Gastrocnemius medialis (tissue), 4 donors: ENCODE data around the gene CCDC77. TPM values are rescaled to one million over a fixed set of nuclear protein-coding genes. Genes with fewer than 3 reads are reported as not detected.

Experiments used
- ATAC-seq, 2 donors: fragments of 150-250 bp; one replicate each; pipeline ENCODE4 v1.9.1; 2016
- DNase-seq, 2 donors: peaks; one replicate each; pipeline ENCODE4 v3.0.0-alpha.2; 2019
- H3K27ac ChIP-seq, 4 donors: fragments of 200-600 bp; sonication (generic); 1 replicate in 1 of 4; 2 replicates in 3 of 4; pipeline ENCODE4 v1.5.1; 2016 to 2018; ENCODE audit warnings: mild to moderate bottlenecking in 2 of 4, moderate library complexity in 1 of 4
- H3K27me3 ChIP-seq, 3 donors: fragments of 200-600 bp; sonication (generic) in 2 of 3; 1 replicate in 1 of 3; 2 replicates in 2 of 3; pipeline versions ENCODE4 v1.5.1 to v1.6.0; 2016 to 2019; ENCODE audit warnings: mild to moderate bottlenecking in 1 of 3, moderate library complexity in 1 of 3
- H3K36me3 ChIP-seq, 2 donors: fragments of 200-600 bp; sonication (generic) in 1 of 2; one replicate each; pipeline ENCODE4 v1.5.1; 2017 to 2018
- H3K4me1 ChIP-seq, 2 donors: fragments of 200-600 bp; sonication (generic) in 1 of 2; one replicate each; pipeline ENCODE4 v1.5.1; 2016 to 2017; ENCODE audit warnings: mild to moderate bottlenecking in 2 of 2
- H3K4me3 ChIP-seq, 4 donors: fragments of 200-600 bp; sonication (generic) in 3 of 4; 1 replicate in 1 of 4; 2 replicates in 3 of 4; pipeline ENCODE4 v1.5.1; 2016 to 2019; ENCODE audit warnings: mild to moderate bottlenecking in 2 of 4
- H3K9me3 ChIP-seq, 3 donors: fragments of 200-600 bp; sonication (generic) in 2 of 3; 1 replicate in 1 of 3; 2 replicates in 2 of 3; pipeline ENCODE4 v1.5.1; 2016 to 2019
- POLR2A ChIP-seq, 2 donors: fragments of 450-650 bp; IDR thresholded peaks; one replicate each; pipeline ENCODE4 v1.6.1; 2017; ENCODE audit warnings: antibody characterized with exemption in 2 of 2, mild to moderate bottlenecking in 2 of 2, moderate library complexity in 2 of 2
- in situ Hi-C, 4 donors: fragments of 200-750 bp; cut with MboI; loops; one replicate each; pipeline versions ENCODE4 v1.15.0 to v1.8.0; 2017; ENCODE audit warnings: low sequenced_read_pairs in 4 of 4
- intact Hi-C: fragments of 100-400 bp; cut with DNase I; formaldehyde crosslinking; loops from one replicate; pipeline ENCODE4 v1.15.1; 2023; ENCODE audit warnings: low total_unique reads
- total RNA-seq, 4 donors: library from RNA; depleted of rRNA; stranded (reverse); fragments of >200 nt; gene quantifications; one replicate each; pipeline versions ENCODE4 v1.1.0 to v1.2.3, GENCODE V29; 2016
- TF ChIP-seq, protein P1 (sequence below), 5 experiments: fragments of 450-650 bp in 3 of 5; fragments of 200-600 bp in 2 of 5; sonication (generic) in 2 of 5; IDR thresholded peaks in 4 of 5; conservative IDR thresholded peaks in 1 of 5; 1 replicate in 4 of 5; 2 replicates in 1 of 5; pipeline ENCODE4 v1.5.1; 2016 to 2019; ENCODE audit warnings: antibody characterized with exemption in 5 of 5, mild to moderate bottlenecking in 3 of 5, moderate library complexity in 3 of 5

Gene CCDC77
- total RNA-seq, 4 donors from 2014 or later, result 2.6 to 20.2 (median 7.4) TPM

DNA sequence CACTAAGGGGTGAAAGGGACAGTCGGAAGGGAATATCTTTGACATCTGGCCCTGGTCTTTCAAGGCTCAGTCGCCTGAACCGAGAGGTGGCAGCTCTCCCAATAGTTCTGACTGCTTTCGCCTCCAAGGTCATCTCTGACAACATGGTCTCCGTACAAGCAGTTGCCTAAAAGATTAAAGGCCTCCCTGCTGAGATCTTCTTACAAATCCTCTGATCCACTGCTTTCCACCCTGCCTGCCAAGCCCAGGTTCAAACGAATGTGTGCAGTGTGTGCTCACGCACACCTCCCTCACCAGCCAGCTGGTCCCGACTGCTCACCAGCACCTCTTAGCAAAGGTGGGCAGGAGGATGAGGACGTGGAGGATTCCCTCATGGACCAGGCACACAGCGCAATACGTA, 68.7 kb downstream of the CCDC77 start:
- no peak overlapping the region for H3K4me3 ChIP-seq
- H3K9me3 ChIP-seq, result no peaks in the 10 kb centered on the region
- peak overlapping the region in 2 of 4 donors; percentile 31 to 62 for H3K27ac ChIP-seq
- no peak for DNase-seq
- no peaks in the 10 kb centered on the region for H3K36me3 ChIP-seq
- TF ChIP-seq, protein P1, sequence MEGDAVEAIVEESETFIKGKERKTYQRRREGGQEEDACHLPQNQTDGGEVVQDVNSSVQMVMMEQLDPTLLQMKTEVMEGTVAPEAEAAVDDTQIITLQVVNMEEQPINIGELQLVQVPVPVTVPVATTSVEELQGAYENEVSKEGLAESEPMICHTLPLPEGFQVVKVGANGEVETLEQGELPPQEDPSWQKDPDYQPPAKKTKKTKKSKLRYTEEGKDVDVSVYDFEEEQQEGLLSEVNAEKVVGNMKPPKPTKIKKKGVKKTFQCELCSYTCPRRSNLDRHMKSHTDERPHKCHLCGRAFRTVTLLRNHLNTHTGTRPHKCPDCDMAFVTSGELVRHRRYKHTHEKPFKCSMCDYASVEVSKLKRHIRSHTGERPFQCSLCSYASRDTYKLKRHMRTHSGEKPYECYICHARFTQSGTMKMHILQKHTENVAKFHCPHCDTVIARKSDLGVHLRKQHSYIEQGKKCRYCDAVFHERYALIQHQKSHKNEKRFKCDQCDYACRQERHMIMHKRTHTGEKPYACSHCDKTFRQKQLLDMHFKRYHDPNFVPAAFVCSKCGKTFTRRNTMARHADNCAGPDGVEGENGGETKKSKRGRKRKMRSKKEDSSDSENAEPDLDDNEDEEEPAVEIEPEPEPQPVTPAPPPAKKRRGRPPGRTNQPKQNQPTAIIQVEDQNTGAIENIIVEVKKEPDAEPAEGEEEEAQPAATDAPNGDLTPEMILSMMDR (IDR thresholded peaks at IDR 0.05 in 4 of 5, conservative IDR thresholded peaks at IDR 0.05 in 1 of 5), result no peak
- no peak for TF ChIP-seq POLR2A (IDR thresholded peaks at IDR 0.05)
- ATAC-seq, result peak in 1 of 2 donors; percentile 41
- peaks cover 3% of the 10 kb centered on the region in 2 donors for H3K4me1 ChIP-seq
- in situ Hi-C loops, result no loop called here
- H3K27me3 ChIP-seq, result no peaks in the 10 kb centered on the region
- intact Hi-C loops, result no loop called here

DNA sequence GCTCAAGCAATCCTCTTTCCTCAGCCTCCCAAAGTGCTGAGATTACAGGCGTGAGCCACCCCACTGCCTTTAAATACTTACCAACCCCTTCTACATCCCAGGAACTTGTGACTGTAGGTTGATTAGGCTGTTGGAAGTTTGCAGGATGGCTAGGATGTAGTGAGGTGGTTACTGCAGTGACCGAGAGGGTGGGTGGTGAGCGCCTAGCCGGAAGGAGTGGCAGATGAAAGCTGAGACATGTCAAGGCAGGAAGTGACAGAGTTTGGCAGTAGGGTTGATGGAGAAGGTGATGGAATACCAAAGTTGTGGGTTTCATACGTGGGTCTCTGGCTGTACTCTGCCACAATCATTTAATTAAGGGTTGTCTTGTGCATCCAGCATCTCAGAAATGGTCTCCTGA, 71.8 kb downstream of the CCDC77 start:
- DNase-seq, result no peak
- ATAC-seq, result no peak
- H3K9me3 ChIP-seq, result no peaks in the 10 kb centered on the region
- in situ Hi-C loops (no loop called here), intact Hi-C loops (no loop called here)
- no peaks in the 10 kb centered on the region for H3K4me1 ChIP-seq
- no peak overlapping the region for H3K4me3 ChIP-seq
- H3K36me3 ChIP-seq, result no peaks in the 10 kb centered on the region
- H3K27ac ChIP-seq, result no peak overlapping the region
- TF ChIP-seq POLR2A (IDR thresholded peaks at IDR 0.05), result no peak
- TF ChIP-seq, protein P1 (IDR thresholded peaks at IDR 0.05 in 4 of 5, conservative IDR thresholded peaks at IDR 0.05 in 1 of 5), result no peak
- no peaks in the 10 kb centered on the region for H3K27me3 ChIP-seq

DNA sequence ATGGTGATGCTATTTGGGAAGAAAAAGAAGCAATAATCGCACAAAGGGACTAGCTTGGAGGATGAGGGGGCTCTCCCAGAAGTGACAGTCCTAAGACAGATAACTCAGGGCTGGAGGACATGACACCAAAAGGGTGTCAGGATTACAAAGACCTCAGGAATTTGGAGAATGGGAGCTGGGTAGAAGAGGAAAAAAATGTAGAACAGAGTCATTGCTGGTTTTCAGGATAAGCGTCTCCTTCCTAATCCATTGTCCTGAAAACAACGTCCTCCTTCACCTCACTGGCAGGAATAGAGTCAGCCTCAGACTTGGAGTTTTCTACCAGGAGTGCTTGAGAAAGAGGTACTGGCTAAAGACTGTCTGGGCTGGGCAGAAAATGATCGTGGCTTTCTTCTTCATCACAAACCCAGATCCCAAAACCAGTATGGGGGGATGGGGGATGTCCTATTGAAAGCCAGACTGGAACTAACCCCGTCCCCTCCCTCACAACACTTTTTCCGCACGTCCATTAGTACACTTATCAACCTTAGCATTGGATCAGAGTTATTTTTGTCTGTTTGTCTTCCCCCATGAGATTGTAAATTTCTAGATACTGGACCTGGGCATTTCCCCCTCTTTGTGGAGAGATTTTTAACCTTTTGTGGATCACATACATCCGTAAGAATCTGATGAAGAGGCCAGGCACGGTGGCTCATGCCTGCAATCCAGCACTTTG, 72.6 kb downstream of the CCDC77 start:
- intact Hi-C loops (no loop called here), in situ Hi-C loops (no loop called here)
- Histone ChIP-seq H3K27ac (no peak overlapping the region), H3K36me3 (no peaks in the 10 kb centered on the region), H3K9me3 (no peaks in the 10 kb centered on the region), H3K4me1 (no peaks in the 10 kb centered on the region), H3K27me3 (no peaks in the 10 kb centered on the region), H3K4me3 (no peak overlapping the region)
- DNase-seq, result no peak
- TF ChIP-seq POLR2A (IDR thresholded peaks at IDR 0.05), result no peak
- TF ChIP-seq, protein P1 (IDR thresholded peaks at IDR 0.05 in 4 of 5, conservative IDR thresholded peaks at IDR 0.05 in 1 of 5), result no peak
- ATAC-seq, result no peak

DNA sequence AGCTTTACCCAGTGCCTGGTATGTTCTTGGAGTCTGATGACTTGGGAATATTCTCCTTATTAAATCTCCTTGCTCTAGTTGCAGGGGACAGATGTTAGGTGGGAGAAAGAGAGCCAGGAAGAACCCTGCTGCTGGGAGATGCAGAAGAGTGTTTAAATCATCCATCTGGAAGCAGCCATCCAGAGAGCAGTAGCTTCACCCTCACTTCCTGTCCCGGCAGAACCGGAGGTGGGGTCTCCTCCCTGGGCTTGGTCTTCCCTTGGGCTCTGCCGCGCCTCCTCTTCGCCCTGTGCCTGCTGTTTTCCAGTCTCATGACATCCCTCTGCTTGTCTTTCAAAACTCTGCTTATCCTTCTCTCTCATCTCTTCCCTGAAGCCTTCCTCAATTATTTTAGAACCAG, 73.8 kb downstream of the CCDC77 start:
- ATAC-seq (no peak), DNase-seq (no peak)
- no peaks in the 10 kb centered on the region for H3K4me1 ChIP-seq
- H3K27me3 ChIP-seq, result no peaks in the 10 kb centered on the region
- no peak overlapping the region for H3K4me3 ChIP-seq
- intact Hi-C loops, result no loop called here
- H3K9me3 ChIP-seq, result no peaks in the 10 kb centered on the region
- in situ Hi-C loops, result no loop called here
- H3K36me3 ChIP-seq, result no peaks in the 10 kb centered on the region
- no peak overlapping the region for H3K27ac ChIP-seq
- TF ChIP-seq, protein P1 (IDR thresholded peaks at IDR 0.05 in 4 of 5, conservative IDR thresholded peaks at IDR 0.05 in 1 of 5), result no peak
- TF ChIP-seq POLR2A (IDR thresholded peaks at IDR 0.05), result no peak

DNA sequence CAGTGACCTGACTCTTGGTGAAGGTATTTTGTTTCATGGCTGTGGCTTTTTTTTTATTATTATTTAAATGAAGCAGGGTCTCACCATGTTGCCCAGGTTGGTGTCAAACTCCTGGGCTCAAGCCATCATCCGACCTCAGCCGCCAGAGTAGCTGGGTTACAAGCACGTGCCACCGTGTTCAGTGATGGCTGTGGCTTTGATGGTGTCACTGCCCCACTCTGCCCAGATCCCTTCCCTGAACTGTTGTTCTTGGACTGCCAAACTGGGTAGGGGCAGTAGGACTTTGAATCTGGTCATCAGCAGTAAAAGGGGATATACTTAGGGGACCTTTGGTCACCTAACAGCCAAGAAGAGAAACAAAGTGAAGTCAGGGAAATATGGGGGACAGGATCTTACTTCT, 77.7 kb downstream of the CCDC77 start:
- Histone ChIP-seq H3K27ac (no peak overlapping the region), H3K4me3 (no peak overlapping the region), H3K27me3 (no peaks in the 10 kb centered on the region), H3K9me3 (no peaks in the 10 kb centered on the region), H3K36me3 (no peaks in the 10 kb centered on the region), H3K4me1 (peaks cover 14 to 15% of the 10 kb centered on the region in 2 donors)
- no peak for DNase-seq
- ATAC-seq, result no peak
- no peak for TF ChIP-seq POLR2A (IDR thresholded peaks at IDR 0.05)
- TF ChIP-seq, protein P1 (IDR thresholded peaks at IDR 0.05 in 4 of 5, conservative IDR thresholded peaks at IDR 0.05 in 1 of 5), result no peak
- in situ Hi-C loops, result no loop called here
- intact Hi-C loops, result no loop called here
